Activated naive CD8-positive, alpha-beta T cell treated with anti-CD3 and anti-CD28 coated beads, Interleukin-2, amount 10 ng/mL, durations not matched to agents 7 days and 5 days (primary cell): Measurements from ENCODE around the gene OR10Z1. TPM values are rescaled to one million over a fixed set of nuclear protein-coding genes. Genes with fewer than 3 reads are reported as not detected.

Experiments used
- ATAC-seq: fragments of 150-1000 bp; cut with Tn5 transposase; one replicate; pipeline ENCODE4 v1.10.0; 2021; ENCODE audit warnings: low read depth, moderate library complexity
- POLR2A ChIA-PET: fragments of 350-600 bp; sonication (Branson Sonifier 250); formaldehyde crosslinking; loops from one replicate; lab custom pipeline; 2021; ENCODE audit warnings: antibody characterized with exemption; lab: Charles Lee
- DNase-seq: peaks from one replicate; pipeline ENCODE4 v3.0.0; 2021
- H3K27ac Mint-ChIP-seq: one replicate; pipeline ENCODE4 v1.8.0; 2022; ENCODE audit warnings: mild to moderate bottlenecking, mixed read lengths
- H3K27me3 Mint-ChIP-seq: one replicate; pipeline ENCODE4 v1.8.0; 2022; ENCODE audit warnings: mild to moderate bottlenecking, moderate library complexity, mixed read lengths
- H3K36me3 Mint-ChIP-seq: one replicate; pipeline ENCODE4 v1.8.0; 2021; ENCODE audit warnings: mild to moderate bottlenecking, mixed read lengths
- H3K4me1 Mint-ChIP-seq: one replicate; pipeline ENCODE4 v1.8.0; 2021; ENCODE audit warnings: mixed read lengths
- H3K4me3 Mint-ChIP-seq: one replicate; pipeline ENCODE4 v1.8.0; 2022; ENCODE audit warnings: mild to moderate bottlenecking, moderate library complexity, mixed read lengths
- H3K9me3 Mint-ChIP-seq: one replicate; pipeline ENCODE4 v1.8.0; 2021; ENCODE audit warnings: mixed read lengths
- total RNA-seq, 2 experiments: library from RNA; stranded (reverse); gene quantifications; one replicate each; pipeline ENCODE4 v1.2.3, GENCODE V29; 2021

The OR10Z1 gene
- total RNA-seq, 2 experiments from 2014 or later = not detected

DNA sequence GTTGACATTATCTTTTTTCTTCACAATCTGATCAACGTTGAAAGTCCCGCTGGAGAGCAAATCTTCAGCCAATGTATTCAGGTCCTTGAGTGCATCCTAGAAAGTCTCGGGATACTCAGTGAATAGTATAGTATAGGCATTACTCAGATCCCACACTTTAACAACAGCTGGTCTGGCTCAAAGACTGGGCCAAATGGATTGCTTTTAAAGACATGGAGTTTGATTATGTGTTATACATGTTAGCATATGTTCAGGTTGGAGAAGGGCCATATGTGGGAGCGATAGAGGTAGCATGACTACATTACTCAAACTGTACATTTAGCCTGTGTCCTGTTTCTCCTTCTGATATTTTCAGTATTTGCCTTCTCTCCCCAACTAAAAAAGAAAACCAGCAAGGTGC, 33.1 kb downstream of the OR10Z1 start:
- H3K4me3 Mint-ChIP-seq = no peak overlapping the region
- DNase-seq (no peak), ATAC-seq (no peak)
- no peaks in the 10 kb centered on the region for H3K36me3 Mint-ChIP-seq
- no peaks in the 10 kb centered on the region for H3K27me3 Mint-ChIP-seq
- H3K4me1 Mint-ChIP-seq = no peaks in the 10 kb centered on the region
- no peak overlapping the region for H3K27ac Mint-ChIP-seq
- POLR2A ChIA-PET = no interaction called here
- no peaks in the 10 kb centered on the region for H3K9me3 Mint-ChIP-seq

DNA sequence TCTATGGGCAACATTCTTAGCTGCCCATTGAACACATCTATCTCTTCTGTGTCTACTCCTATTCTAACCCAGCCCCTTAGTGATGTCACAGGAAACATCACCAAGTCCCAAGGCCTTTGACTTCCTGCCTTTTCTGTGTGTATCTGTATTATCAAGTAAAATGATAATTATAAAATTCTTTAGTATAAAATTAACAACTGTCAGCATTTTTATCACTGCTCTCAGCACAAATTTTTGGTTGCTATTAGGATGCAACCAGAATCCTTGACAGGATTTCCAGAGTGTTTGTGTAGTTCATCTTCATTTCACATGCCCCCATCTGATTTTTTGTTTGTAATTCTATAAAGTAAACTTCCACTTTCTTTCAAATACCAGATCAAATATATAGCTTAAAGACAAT, 33.8 kb downstream of the OR10Z1 start:
- no peaks in the 10 kb centered on the region for H3K4me1 Mint-ChIP-seq
- ATAC-seq = no peak
- POLR2A ChIA-PET = no interaction called here
- no peak overlapping the region for H3K4me3 Mint-ChIP-seq
- no peaks in the 10 kb centered on the region for H3K36me3 Mint-ChIP-seq
- no peaks in the 10 kb centered on the region for H3K9me3 Mint-ChIP-seq
- DNase-seq = no peak
- H3K27ac Mint-ChIP-seq = no peak overlapping the region
- H3K27me3 Mint-ChIP-seq = no peaks in the 10 kb centered on the region

DNA sequence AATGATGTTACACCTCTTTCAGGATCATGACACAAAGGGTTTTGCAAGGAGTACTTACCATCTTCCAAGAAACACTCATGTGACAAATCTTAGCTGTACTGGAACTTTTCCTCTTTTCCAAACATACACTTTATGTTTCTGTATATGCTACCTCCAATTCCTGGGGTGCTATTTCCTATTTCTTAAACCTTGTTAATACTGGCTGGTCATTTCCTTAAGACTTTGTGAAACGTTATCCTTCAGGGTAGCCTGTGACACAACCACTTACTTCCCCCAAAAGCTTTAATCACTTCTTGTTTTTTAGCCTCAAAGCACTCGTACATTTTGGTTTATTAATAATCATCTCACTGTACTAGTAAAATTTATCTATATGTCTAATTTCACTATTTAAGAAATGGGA, 39.4 kb downstream of the OR10Z1 start:
- Mint-ChIP-seq H3K27me3 (no peaks in the 10 kb centered on the region), H3K4me3 (no peak overlapping the region), H3K4me1 (peaks cover 10% of the 10 kb centered on the region), H3K9me3 (no peaks in the 10 kb centered on the region), H3K36me3 (peaks cover 2% of the 10 kb centered on the region), H3K27ac (no peak overlapping the region)
- no peak for DNase-seq
- ATAC-seq = no peak
- POLR2A ChIA-PET = no interaction called here

DNA sequence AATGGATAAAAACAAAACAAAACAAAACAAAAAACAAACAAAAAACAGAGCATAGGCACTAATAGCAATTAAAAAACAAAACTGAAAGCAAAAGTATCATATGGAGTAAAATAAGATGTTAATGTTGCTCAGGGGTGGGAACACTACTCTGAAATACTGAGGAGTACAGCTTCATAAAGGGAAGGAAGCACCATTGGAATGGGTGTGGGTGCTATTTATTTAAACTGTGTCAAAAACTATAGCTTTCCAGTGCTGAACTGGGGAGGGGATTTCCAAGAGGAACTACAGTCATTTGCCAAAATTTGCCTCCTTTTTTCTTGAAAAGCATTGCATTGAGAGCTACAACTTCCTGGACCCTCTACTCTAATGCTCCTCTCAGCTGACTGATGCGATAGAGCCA, 41.4 kb downstream of the OR10Z1 start:
- H3K27ac Mint-ChIP-seq = no peak overlapping the region
- DNase-seq (no peak), ATAC-seq (no peak)
- H3K4me3 Mint-ChIP-seq = peak overlapping the region; percentile 52
- POLR2A ChIA-PET = no interaction called here
- H3K9me3 Mint-ChIP-seq = no peaks in the 10 kb centered on the region
- H3K27me3 Mint-ChIP-seq = no peaks in the 10 kb centered on the region
- peaks cover 2% of the 10 kb centered on the region for H3K36me3 Mint-ChIP-seq
- H3K4me1 Mint-ChIP-seq = peaks cover 10% of the 10 kb centered on the region

DNA sequence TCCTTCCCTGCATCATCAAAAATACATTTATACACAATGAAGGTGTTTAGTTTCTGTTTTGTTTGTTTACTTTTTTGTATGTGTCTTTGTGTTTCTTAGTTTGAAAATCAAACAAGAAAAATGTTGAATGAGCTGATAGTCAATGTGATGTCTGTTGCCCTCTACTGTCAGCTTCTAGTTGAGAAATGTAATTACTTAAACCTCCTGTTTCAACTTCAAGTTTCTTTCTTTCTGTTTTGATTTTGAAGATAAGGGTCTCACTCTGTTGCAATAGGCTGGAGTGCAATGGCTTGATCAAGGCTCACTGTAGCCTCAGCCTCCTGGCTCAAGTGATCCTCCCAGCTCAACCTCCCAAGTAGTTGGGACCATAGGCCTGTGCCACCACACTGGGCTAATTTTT, 44.0 kb downstream of the OR10Z1 start:
- H3K4me3 Mint-ChIP-seq = no peak overlapping the region
- no peak for DNase-seq
- no peak overlapping the region for H3K27ac Mint-ChIP-seq
- H3K4me1 Mint-ChIP-seq = peaks cover 12% of the 10 kb centered on the region
- H3K9me3 Mint-ChIP-seq = no peaks in the 10 kb centered on the region
- POLR2A ChIA-PET = no interaction called here
- ATAC-seq = no peak
- H3K36me3 Mint-ChIP-seq = peaks cover 2% of the 10 kb centered on the region
- no peaks in the 10 kb centered on the region for H3K27me3 Mint-ChIP-seq

DNA sequence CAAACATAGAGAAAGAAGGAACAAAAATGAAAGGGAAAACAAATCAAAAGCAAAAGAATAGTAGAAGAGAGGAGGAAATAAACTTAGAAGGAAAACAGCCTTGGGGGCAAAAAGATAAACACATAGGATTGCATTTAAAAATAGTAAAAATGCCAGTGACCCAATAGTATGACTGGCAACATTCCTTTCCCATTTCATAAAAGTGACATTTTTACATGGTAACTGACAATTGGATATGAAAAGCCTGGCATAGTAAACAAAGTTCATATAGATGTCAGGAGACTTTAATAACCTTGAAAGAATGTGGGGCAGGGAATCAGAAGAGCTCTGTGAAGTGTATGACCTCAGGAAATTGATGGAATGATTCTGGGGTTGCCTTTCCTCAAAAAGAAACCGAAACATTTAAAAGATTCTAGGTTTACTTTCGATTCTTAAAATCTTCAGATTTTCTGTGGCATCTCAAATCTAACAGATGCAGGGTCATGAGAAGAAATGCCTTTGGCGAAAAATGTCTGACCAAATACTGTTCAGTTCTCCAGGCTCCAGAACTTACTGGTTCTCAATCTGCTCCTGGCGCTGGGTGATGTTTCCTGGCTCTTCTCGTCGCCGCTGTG, 47.8 kb downstream of the OR10Z1 start:
- Mint-ChIP-seq H3K9me3 (no peaks in the 10 kb centered on the region), H3K4me1 (peaks cover 7% of the 10 kb centered on the region), H3K4me3 (no peak overlapping the region), H3K36me3 (no peaks in the 10 kb centered on the region), H3K27ac (no peak overlapping the region), H3K27me3 (peaks cover under 1% of the 10 kb centered on the region)
- POLR2A ChIA-PET = no interaction called here
- no peak for ATAC-seq
- no peak for DNase-seq

DNA sequence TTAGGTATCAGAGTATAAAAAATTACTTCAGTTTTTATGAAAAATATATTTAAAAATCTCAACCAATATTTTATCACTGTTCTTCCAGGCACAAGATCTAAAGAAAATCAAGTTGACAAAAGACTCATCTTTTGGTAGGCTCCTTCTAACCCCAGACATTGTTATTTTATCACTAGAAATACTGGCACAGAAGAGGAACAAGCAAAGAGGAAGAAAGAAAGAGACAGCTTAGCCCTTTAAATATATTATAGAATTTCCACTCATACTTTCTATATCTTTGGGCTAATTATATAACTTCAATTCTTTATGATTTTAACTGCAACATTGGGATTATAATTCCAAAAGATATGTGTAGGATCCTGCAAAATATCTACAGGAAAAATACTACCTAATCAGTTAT, 49.0 kb downstream of the OR10Z1 start:
- peaks cover 6% of the 10 kb centered on the region for H3K27me3 Mint-ChIP-seq
- peaks cover 7% of the 10 kb centered on the region for H3K4me1 Mint-ChIP-seq
- no peaks in the 10 kb centered on the region for H3K9me3 Mint-ChIP-seq
- no peak for ATAC-seq
- no peak overlapping the region for H3K27ac Mint-ChIP-seq
- no peaks in the 10 kb centered on the region for H3K36me3 Mint-ChIP-seq
- POLR2A ChIA-PET = no interaction called here
- DNase-seq = no peak
- no peak overlapping the region for H3K4me3 Mint-ChIP-seq

DNA sequence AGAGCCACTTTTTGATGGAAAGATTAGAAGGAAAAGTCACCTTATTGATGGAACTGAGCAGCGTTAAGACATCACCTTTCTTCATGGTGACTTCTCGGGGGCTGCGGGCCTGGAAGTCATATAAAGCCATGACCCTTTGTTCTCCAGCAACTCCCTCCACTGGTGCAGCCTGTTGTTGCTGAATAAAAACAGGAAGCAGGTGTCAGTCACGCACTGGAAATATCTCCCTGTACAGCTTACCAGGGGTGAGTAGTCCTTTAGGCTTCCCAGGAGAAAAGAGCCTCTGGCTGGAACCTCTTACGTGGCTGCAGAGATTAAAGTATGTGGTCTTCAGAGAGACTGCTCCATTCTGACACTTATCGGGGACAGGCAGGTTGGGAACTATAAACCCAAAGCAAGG, 49.5 kb downstream of the OR10Z1 start:
- Mint-ChIP-seq H3K4me1 (peaks cover 7% of the 10 kb centered on the region), H3K4me3 (no peak overlapping the region), H3K36me3 (no peaks in the 10 kb centered on the region), H3K27me3 (peaks cover 6% of the 10 kb centered on the region), H3K27ac (no peak overlapping the region), H3K9me3 (no peaks in the 10 kb centered on the region)
- ATAC-seq (no peak), DNase-seq (no peak)
- POLR2A ChIA-PET = no interaction called here

Other genes starting within 250 kb of the OR10Z1 start
- not detected for gene OR10T2, start 205.8 kb upstream of the OR10Z1 start, total RNA-seq
- not detected for gene OR10K2, start 179.0 kb upstream of the OR10Z1 start, total RNA-seq
- not detected for gene OR10K1, start 143.4 kb upstream of the OR10Z1 start, total RNA-seq
- gene OR10R2, start 133.0 kb upstream of the OR10Z1 start, total RNA-seq = not detected
- not detected for gene OR6Y1, start 50.9 kb upstream of the OR10Z1 start, total RNA-seq
- not detected for gene OR6P1, start 34.7 kb upstream of the OR10Z1 start, total RNA-seq
- not detected for gene OR10X1, start 25.4 kb upstream of the OR10Z1 start, total RNA-seq
- not detected for gene SPTA1, start 81.4 kb downstream of the OR10Z1 start, total RNA-seq
- gene OR6K2, start 95.4 kb downstream of the OR10Z1 start, total RNA-seq = not detected
- gene OR6K3, start 115.5 kb downstream of the OR10Z1 start, total RNA-seq = not detected
- not detected for gene OR6K6, start 149.5 kb downstream of the OR10Z1 start, total RNA-seq
- not detected for gene OR6N1, start 166.9 kb downstream of the OR10Z1 start, total RNA-seq
- gene OR6N2, start 175.9 kb downstream of the OR10Z1 start, total RNA-seq = not detected
- gene MNDA, start 226.1 kb downstream of the OR10Z1 start, total RNA-seq = under 1 TPM; 0.31 to 0.47 TPM